Cardiac muscle cell (in vitro differentiated cells and primary cell): ENCODE results near the gene ONECUT1. TPM values are rescaled to one million over a fixed set of nuclear protein-coding genes. Genes with fewer than 3 reads are reported as not detected.

Source experiments
- DNase-seq, 2 donors: peaks; one replicate each; pipeline versions ENCODE4 v3.0.0 to v3.0.0-alpha.2; 2010 to 2017; ENCODE audit warnings: low read depth in 1 of 2, low spot score in 1 of 2
- H3K27ac ChIP-seq: fragments of 200-600 bp; sonication (generic); 2 replicates; pipeline ENCODE4 v1.5.1; 2016
- H3K27me3 ChIP-seq: fragments of 200-600 bp; sonication (generic); 2 replicates; pipeline ENCODE4 v1.6.0; 2016; ENCODE audit warnings: control low read depth
- H3K36me3 ChIP-seq: fragments of 200-600 bp; sonication (generic); 2 replicates; pipeline ENCODE4 v1.5.1; 2016; ENCODE audit warnings: control low read depth
- H3K4me1 ChIP-seq: fragments of 200-600 bp; sonication (generic); 2 replicates; pipeline ENCODE4 v1.8.1; 2017; ENCODE audit warnings: low read depth, mild to moderate bottlenecking, mixed run types
- H3K4me3 ChIP-seq: fragments of 200-600 bp; sonication (generic); 2 replicates; pipeline ENCODE4 v1.5.1; 2016; ENCODE audit warnings: mild to moderate bottlenecking
- H3K9me3 ChIP-seq: fragments of 200-600 bp; sonication (generic); 2 replicates; pipeline ENCODE4 v1.5.1; 2017; ENCODE audit warnings: low read depth, mild to moderate bottlenecking, control low read depth
- CTCF ChIP-seq: IDR thresholded peaks from 2 replicates; pipeline ENCODE4 v1.5.1; 2012; ENCODE audit warnings: low read depth, mild to moderate bottlenecking, low read length
- polyA plus RNA-seq: library from polyadenylated mRNA; unstranded; fragments of >200 nt; fragmentation: Nextera tagmentation; extraction: Ambion mirVana; gene quantifications from 2 replicates; pipeline ENCODE4 v1.2.1, GENCODE V29; 2016
- total RNA-seq: library from RNA; depleted of rRNA; stranded (reverse); fragments of >200 nt; gene quantifications from 2 replicates; pipeline ENCODE4 v1.2.3, GENCODE V29; 2016

Gene ONECUT1
- total and polyA plus RNA-seq, 2 experiments from 2014 or later = 0.18 TPM; not detected in 1

- Histone ChIP-seq H3K4me3 (no peak overlapping the region), H3K9me3 (no peaks in the 10 kb centered on the region), H3K36me3 (no peaks in the 10 kb centered on the region), H3K27ac (no peak overlapping the region), H3K4me1 (peaks cover 4% of the 10 kb centered on the region), H3K27me3 (no peaks in the 10 kb centered on the region)
- no peak for TF ChIP-seq CTCF
- DNase-seq = no peak
These were observed 55.8 kb downstream of the ONECUT1 start for GRCh38 chr15:52734329-52734728.

GRCh38 chr15:52733696-52734255 lies 56.4 kb downstream of the ONECUT1 start:
- peaks cover 4% of the 10 kb centered on the region for H3K4me1 ChIP-seq
- DNase-seq = no peak
- no peaks in the 10 kb centered on the region for H3K9me3 ChIP-seq
- H3K4me3 ChIP-seq = no peak overlapping the region
- no peak for TF ChIP-seq CTCF
- no peaks in the 10 kb centered on the region for H3K36me3 ChIP-seq
- H3K27ac ChIP-seq = no peak overlapping the region
- no peaks in the 10 kb centered on the region for H3K27me3 ChIP-seq

GRCh38 chr15:52733088-52733487 lies 57.0 kb downstream of the ONECUT1 start:
- no peak for TF ChIP-seq CTCF
- H3K36me3 ChIP-seq = no peaks in the 10 kb centered on the region
- no peak overlapping the region for H3K27ac ChIP-seq
- no peaks in the 10 kb centered on the region for H3K9me3 ChIP-seq
- peaks cover 4% of the 10 kb centered on the region for H3K4me1 ChIP-seq
- H3K4me3 ChIP-seq = no peak overlapping the region
- H3K27me3 ChIP-seq = no peaks in the 10 kb centered on the region
- DNase-seq = peak in 1 of 2 donors; percentile 79

- Histone ChIP-seq H3K4me3 (no peak overlapping the region), H3K4me1 (peaks cover 4% of the 10 kb centered on the region)
- DNase-seq = no peak
These were observed 57.6 kb downstream of the ONECUT1 start for GRCh38 chr15:52732551-52732950.

GRCh38 chr15:52731732-52732470 lies 58.2 kb downstream of the ONECUT1 start:
- no peaks in the 10 kb centered on the region for H3K36me3 ChIP-seq
- TF ChIP-seq CTCF = no peak

More at GRCh38 chr15:52732551-52732950, 57.6 kb downstream of the ONECUT1 start:
- Histone ChIP-seq H3K36me3 (no peaks in the 10 kb centered on the region), H3K27me3 (no peaks in the 10 kb centered on the region), H3K9me3 (no peaks in the 10 kb centered on the region), H3K27ac (no peak overlapping the region)
- no peak for TF ChIP-seq CTCF

More at GRCh38 chr15:52731732-52732470, 58.2 kb downstream of the ONECUT1 start:
- Histone ChIP-seq H3K27me3 (no peaks in the 10 kb centered on the region), H3K9me3 (no peaks in the 10 kb centered on the region), H3K4me3 (no peak overlapping the region), H3K4me1 (peaks cover 4% of the 10 kb centered on the region), H3K27ac (no peak overlapping the region)
- DNase-seq = no peak
